Measurements from ENCODE around the gene CWC15. TPM values are rescaled to one million over a fixed set of nuclear protein-coding genes. Genes with fewer than 3 reads are reported as not detected.

The CWC15 gene
- total and polyA plus RNA-seq, 9 of the 15 experiments (the other 6 are each of a cell fraction or from before 2014, with no cell fraction given), result 47.3 to 168 (median 89.2) TPM

GRCh38 chr11:94974178-94974577, 822 bp upstream of the CWC15 start (continued):
- TF ChIP-seq MGA (IDR thresholded peaks at IDR 0.05) (no peak), SAFB2 (IDR thresholded peaks at IDR 0.05; ENCODE audit: borderline replicate concordance, low read depth, low read length, severe bottlenecking) (no peak), FOXO4 (CRISPR knock-in tag; IDR thresholded peaks at IDR 0.05) (no peak), ZNF232 (CRISPR knock-in tag; IDR thresholded peaks at IDR 0.05) (no peak), RBM25 (IDR thresholded peaks at IDR 0.05; ENCODE audit: low read depth, low read length, severe bottlenecking) (peak; percentile 73), PRPF4 (IDR thresholded peaks at IDR 0.05; ENCODE audit: insufficient read depth, low read depth, low read length, poor library complexity, severe bottlenecking) (no peak), MXI1 (IDR thresholded peaks at IDR 0.05; ENCODE audit: low read depth, low read length) (no peak), ZNF282 (CRISPR knock-in tag; IDR thresholded peaks at IDR 0.05) (no peak), ZBTB7A (IDR thresholded peaks at IDR 0.05; ENCODE audit: borderline replicate concordance, control insufficient read depth, low read depth, low read length) (no peak), BCOR (IDR thresholded peaks at IDR 0.05) (peak; percentile 60), KDM1A (IDR thresholded peaks at IDR 0.05) (0 out of 4 replicates have a peak, but pooled peaks of 1 of the 2 experiments have one; percentile 6), ZNF3 (CRISPR knock-in tag; IDR thresholded peaks at IDR 0.05) (0 out of 2 replicates have a peak, but pooled peaks have one; percentile 31)
- TF ChIP-seq, protein P1, sequence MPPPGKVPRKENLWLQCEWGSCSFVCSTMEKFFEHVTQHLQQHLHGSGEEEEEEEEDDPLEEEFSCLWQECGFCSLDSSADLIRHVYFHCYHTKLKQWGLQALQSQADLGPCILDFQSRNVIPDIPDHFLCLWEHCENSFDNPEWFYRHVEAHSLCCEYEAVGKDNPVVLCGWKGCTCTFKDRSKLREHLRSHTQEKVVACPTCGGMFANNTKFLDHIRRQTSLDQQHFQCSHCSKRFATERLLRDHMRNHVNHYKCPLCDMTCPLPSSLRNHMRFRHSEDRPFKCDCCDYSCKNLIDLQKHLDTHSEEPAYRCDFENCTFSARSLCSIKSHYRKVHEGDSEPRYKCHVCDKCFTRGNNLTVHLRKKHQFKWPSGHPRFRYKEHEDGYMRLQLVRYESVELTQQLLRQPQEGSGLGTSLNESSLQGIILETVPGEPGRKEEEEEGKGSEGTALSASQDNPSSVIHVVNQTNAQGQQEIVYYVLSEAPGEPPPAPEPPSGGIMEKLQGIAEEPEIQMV (tag; conservative IDR thresholded peaks at IDR 0.05; ENCODE audit: low read depth), result no peak
